ENCODE data around the gene RASL10A. TPM values are rescaled to one million over a fixed set of nuclear protein-coding genes. Genes with fewer than 3 reads are reported as not detected.

Gene RASL10A
- total and polyA plus RNA-seq, 9 of the 15 experiments (the other 6 are each of a cell fraction or from before 2014, with no cell fraction given): 0.17 to 1.2 (median 0.45) TPM; not detected in 3

GRCh38 chr22:29342577-29343312 lies 27.2 kb upstream of the RASL10A start (continued):
- TF ChIP-seq PBX2 (CRISPR knock-in tag; IDR thresholded peaks at IDR 0.05; ENCODE audit: low read depth) (no peak), PBX2 (tag; conservative IDR thresholded peaks at IDR 0.05; ENCODE audit: low read depth) (0 out of 2 replicates have a peak, but pooled peaks have one; percentile 15), CBFA2T3 (IDR thresholded peaks at IDR 0.05) (no peak), SMARCB1 (IDR thresholded peaks at IDR 0.05; ENCODE audit: insufficient read length, low read depth) (no peak), CTCF (IDR thresholded peaks at IDR 0.05 in 2 of 3, conservative IDR thresholded peaks at IDR 0.05 in 1 of 3; ENCODE audit: insufficient read depth in 2 of 3, low read depth in 1 of 3, low read length in 3 of 3) (peak in 1 of 3 experiments; percentile 25; a peak in 1 of 6 replicates), ZBTB5 (IDR thresholded peaks at IDR 0.05) (no peak), ZNF165 (CRISPR knock-in tag; IDR thresholded peaks at IDR 0.05; ENCODE audit: borderline replicate concordance) (no peak), CHD2 (IDR thresholded peaks at IDR 0.05; ENCODE audit: low read depth, low read length) (no peak), FOXA3 (CRISPR knock-in tag; conservative IDR thresholded peaks at IDR 0.05 in 1 of 2, IDR thresholded peaks at IDR 0.05 in 1 of 2) (peak in 1 of 2 experiments; percentile 72; a peak in 2 of 4 replicates), ZBTB33 (CRISPR knock-in tag; IDR thresholded peaks at IDR 0.05) (no peak)

Measured in K562 (cell line).